Measurements from ENCODE around the gene DMGDH. TPM values are rescaled to one million over a fixed set of nuclear protein-coding genes. Genes with fewer than 3 reads are reported as not detected.

DMGDH gene
- total and polyA plus RNA-seq, 2 donors (not counting 3 experiments of a cell fraction or from before 2014, with no cell fraction given): 0.11 TPM; not detected in 1

DNA sequence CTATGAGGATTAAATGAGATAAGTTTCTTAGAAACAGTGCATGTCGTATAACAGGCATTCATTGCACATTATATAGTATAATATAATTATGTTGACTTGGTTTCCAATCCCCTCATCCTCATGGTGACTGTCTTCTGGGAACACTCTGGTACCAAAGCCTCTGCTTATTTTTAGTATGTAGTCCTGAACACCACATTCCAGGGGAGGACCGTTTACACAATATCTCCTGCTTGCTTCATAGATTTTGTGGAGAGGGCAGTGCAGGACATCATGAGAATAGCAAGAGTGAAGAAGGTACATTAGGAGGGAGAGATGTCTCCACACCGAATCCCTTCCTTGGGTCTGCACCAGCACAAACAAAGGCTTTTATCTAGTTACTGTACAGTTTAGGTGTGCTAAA, 21.6 kb upstream of the DMGDH start:
- Histone ChIP-seq H3K4me2 (ENCODE audit: insufficient read depth, low read length) (no peak overlapping the region), H3K9ac (replicated peaks; ENCODE audit: extremely low read depth, insufficient read depth, low read length) (no peak overlapping the region), H3K4me1 (ENCODE audit: control insufficient read depth, extremely low read depth, insufficient read depth, low read length) (no peaks in the 10 kb centered on the region), H2AFZ (ENCODE audit: low read depth, low read length) (no peak overlapping the region), H3K4me3 (replicated peaks in 1 of 3; ENCODE audit: insufficient read depth in 1 of 3, low read depth in 1 of 3, low read length in 3 of 3) (no peak overlapping the region), H3K9me3 (replicated peaks; ENCODE audit: control insufficient read depth, insufficient read depth, low read length) (no peaks in the 10 kb centered on the region), H4K20me1 (replicated peaks; ENCODE audit: control insufficient read depth, extremely low read depth, insufficient read depth, low read length) (no peaks in the 10 kb centered on the region), H3K9me1 (replicated peaks; ENCODE audit: control insufficient read depth, extremely low read depth, insufficient read depth, low read length) (no peaks in the 10 kb centered on the region), H3K79me2 (ENCODE audit: control insufficient read depth, insufficient read depth, low read length) (no peaks in the 10 kb centered on the region), H3K36me3 (ENCODE audit: control insufficient read depth in 2 of 2, extremely low read depth in 1 of 2, insufficient read depth in 2 of 2, low read length in 2 of 2) (no peaks in the 10 kb centered on the region), H3K27ac (ENCODE audit: insufficient read depth, low read depth, low read length) (no peak overlapping the region), H3K27me3 (ENCODE audit: control insufficient read depth in 2 of 2, insufficient read depth in 2 of 2, low read length in 2 of 2) (peaks cover 2 to 3% of the 10 kb centered on the region in 2 experiments)
- CTCF ChIA-PET: no interaction called here
- BruUV-seq (replicated peaks): no TSS peak
- DNase-seq (ENCODE audit: low read depth, low spot score) (no peak), FAIRE-seq (no peak)
- TF ChIP-seq EZH2 (IDR thresholded peaks at IDR 0.05; ENCODE audit: borderline replicate concordance, low read depth, low read length, severe bottlenecking): no peak
- no peak for TF ChIP-seq FOS (IDR thresholded peaks at IDR 0.05; ENCODE audit: borderline replicate concordance, insufficient read depth, low read length)
- no peak for TF ChIP-seq GATA2 (IDR thresholded peaks at IDR 0.05; ENCODE audit: insufficient read depth, insufficient read length, low read depth, low read length)
- TF ChIP-seq, protein P1, sequence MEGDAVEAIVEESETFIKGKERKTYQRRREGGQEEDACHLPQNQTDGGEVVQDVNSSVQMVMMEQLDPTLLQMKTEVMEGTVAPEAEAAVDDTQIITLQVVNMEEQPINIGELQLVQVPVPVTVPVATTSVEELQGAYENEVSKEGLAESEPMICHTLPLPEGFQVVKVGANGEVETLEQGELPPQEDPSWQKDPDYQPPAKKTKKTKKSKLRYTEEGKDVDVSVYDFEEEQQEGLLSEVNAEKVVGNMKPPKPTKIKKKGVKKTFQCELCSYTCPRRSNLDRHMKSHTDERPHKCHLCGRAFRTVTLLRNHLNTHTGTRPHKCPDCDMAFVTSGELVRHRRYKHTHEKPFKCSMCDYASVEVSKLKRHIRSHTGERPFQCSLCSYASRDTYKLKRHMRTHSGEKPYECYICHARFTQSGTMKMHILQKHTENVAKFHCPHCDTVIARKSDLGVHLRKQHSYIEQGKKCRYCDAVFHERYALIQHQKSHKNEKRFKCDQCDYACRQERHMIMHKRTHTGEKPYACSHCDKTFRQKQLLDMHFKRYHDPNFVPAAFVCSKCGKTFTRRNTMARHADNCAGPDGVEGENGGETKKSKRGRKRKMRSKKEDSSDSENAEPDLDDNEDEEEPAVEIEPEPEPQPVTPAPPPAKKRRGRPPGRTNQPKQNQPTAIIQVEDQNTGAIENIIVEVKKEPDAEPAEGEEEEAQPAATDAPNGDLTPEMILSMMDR (IDR thresholded peaks at IDR 0.05; ENCODE audit: extremely low read depth in 1 of 2, insufficient read depth in 1 of 2, low read depth in 1 of 2, low read length in 2 of 2): no peak
- no peak for TF ChIP-seq POLR2AphosphoS5 (IDR thresholded peaks at IDR 0.05; ENCODE audit: insufficient read depth, low read depth, low read length)
- no peak for TF ChIP-seq POLR2A (IDR thresholded peaks at IDR 0.05; ENCODE audit: low read depth, low read length)
- no peak for TF ChIP-seq MYC (IDR thresholded peaks at IDR 0.05; ENCODE audit: low read depth, low read length)
- no peak for TF ChIP-seq JUN (IDR thresholded peaks at IDR 0.05; ENCODE audit: borderline replicate concordance, insufficient read depth, insufficient read length, low read depth)
- TF ChIP-seq, protein P2, sequence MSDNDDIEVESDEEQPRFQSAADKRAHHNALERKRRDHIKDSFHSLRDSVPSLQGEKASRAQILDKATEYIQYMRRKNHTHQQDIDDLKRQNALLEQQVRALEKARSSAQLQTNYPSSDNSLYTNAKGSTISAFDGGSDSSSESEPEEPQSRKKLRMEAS (IDR thresholded peaks at IDR 0.05; ENCODE audit: insufficient read depth, insufficient read length): no peak
- intact Hi-C loops (cut with micrococcal nuclease): no loop called here
- dilution Hi-C loops (cut with MboI; ENCODE audit: extremely low pct_ligation_motif_present, low sequenced_read_pairs): no loop called here
- POLR2A ChIA-PET: no interaction called here
